ENCODE data around the gene IL2RG.

The IL2RG gene

GRCh38 chrX:71068044-71068918 is 43.1 kb downstream of the IL2RG start, which contains the start of gene SNX12:
TSS of gene SNX12 (minus strand) at chrX:71068334. CDS start at chrX:71068306, 28 bp downstream.
- DNase-seq = peak; percentile 94 to 99

- DNase-seq = peak in 1 of 2 experiments; percentile 53
Measured at GRCh38 chrX:71067712-71068043, 43.7 kb downstream of the IL2RG start.

GRCh38 chrX:71067089-71067488 is 44.3 kb downstream of the IL2RG start:
- peak in 1 of 2 experiments; percentile 23 for DNase-seq

- no peak for DNase-seq
Measured at GRCh38 chrX:71060127-71060526, 51.2 kb downstream of the IL2RG start.

GRCh38 chrX:71057848-71058530 is 53.4 kb downstream of the IL2RG start:
- no peak for DNase-seq
